Activated CD8-positive, alpha-beta T cell treated with anti-CD3 and anti-CD28 coated beads for 36 hours (primary cell): ENCODE measurements around the gene DBF4. TPM values are rescaled to one million over a fixed set of nuclear protein-coding genes. Genes with fewer than 3 reads are reported as not detected.
"Not testable (repeated sequence)": the region's sequence is repeated elsewhere in the genome, so short reads cannot be mapped to it uniquely, and the experiment has no call there.

ENCODE experiments used
- ATAC-seq: fragments of 200-7000 bp; cut with Tn5 transposase; one replicate; pipeline ENCODE4 v1.10.0; 2021; ENCODE audit warnings: mild to moderate bottlenecking, moderate library complexity
- CTCF ChIA-PET: fragments of 350-600 bp; sonication (Branson Sonifier 250); formaldehyde crosslinking; loops from one replicate; lab custom pipeline; 2021; ENCODE audit warnings: antibody characterized with exemption; lab: Charles Lee
- POLR2A ChIA-PET: fragments of 350-600 bp; sonication (Branson Sonifier 250); formaldehyde crosslinking; loops from one replicate; lab custom pipeline; 2021; ENCODE audit warnings: antibody characterized with exemption; lab: Charles Lee
- DNase-seq: peaks from one replicate; pipeline ENCODE4 v3.0.0-alpha.2; 2020
- H3K27ac Mint-ChIP-seq: one replicate; pipeline ENCODE4 v1.8.0; 2021; ENCODE audit warnings: mild to moderate bottlenecking, mixed read lengths
- H3K27me3 Mint-ChIP-seq: one replicate; pipeline ENCODE4 v1.8.0; 2021; ENCODE audit warnings: mixed read lengths
- H3K36me3 Mint-ChIP-seq: one replicate; pipeline ENCODE4 v1.8.0; 2021; ENCODE audit warnings: low read depth, mixed read lengths
- H3K4me1 Mint-ChIP-seq: one replicate; pipeline ENCODE4 v1.8.0; 2021; ENCODE audit warnings: low read depth, mixed read lengths
- H3K4me3 Mint-ChIP-seq: one replicate; pipeline ENCODE4 v1.8.0; 2021; ENCODE audit warnings: mild to moderate bottlenecking, moderate library complexity, mixed read lengths
- H3K9me3 Mint-ChIP-seq: one replicate; pipeline ENCODE4 v1.8.0; 2021; ENCODE audit warnings: mixed read lengths
- intact Hi-C: fragments of 100-400 bp; cut with micrococcal nuclease; formaldehyde crosslinking; loops from one replicate; pipeline ENCODE4 v1.10.0; 2022
- total RNA-seq, 2 experiments: library from RNA; stranded (reverse); gene quantifications; one replicate each; pipeline ENCODE4 v1.2.3, GENCODE V29; 2021
- TF ChIP-seq, protein P1 (sequence below): fragments of 200-600 bp; IDR thresholded peaks from one replicate; pipeline ENCODE4 v1.8.0; 2022; ENCODE audit warnings: antibody characterized with exemption, mild to moderate bottlenecking

The DBF4 gene, protein sequence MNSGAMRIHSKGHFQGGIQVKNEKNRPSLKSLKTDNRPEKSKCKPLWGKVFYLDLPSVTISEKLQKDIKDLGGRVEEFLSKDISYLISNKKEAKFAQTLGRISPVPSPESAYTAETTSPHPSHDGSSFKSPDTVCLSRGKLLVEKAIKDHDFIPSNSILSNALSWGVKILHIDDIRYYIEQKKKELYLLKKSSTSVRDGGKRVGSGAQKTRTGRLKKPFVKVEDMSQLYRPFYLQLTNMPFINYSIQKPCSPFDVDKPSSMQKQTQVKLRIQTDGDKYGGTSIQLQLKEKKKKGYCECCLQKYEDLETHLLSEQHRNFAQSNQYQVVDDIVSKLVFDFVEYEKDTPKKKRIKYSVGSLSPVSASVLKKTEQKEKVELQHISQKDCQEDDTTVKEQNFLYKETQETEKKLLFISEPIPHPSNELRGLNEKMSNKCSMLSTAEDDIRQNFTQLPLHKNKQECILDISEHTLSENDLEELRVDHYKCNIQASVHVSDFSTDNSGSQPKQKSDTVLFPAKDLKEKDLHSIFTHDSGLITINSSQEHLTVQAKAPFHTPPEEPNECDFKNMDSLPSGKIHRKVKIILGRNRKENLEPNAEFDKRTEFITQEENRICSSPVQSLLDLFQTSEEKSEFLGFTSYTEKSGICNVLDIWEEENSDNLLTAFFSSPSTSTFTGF
- total RNA-seq: 10 to 100 TPM; 77.6 to 78.7 TPM

DNA sequence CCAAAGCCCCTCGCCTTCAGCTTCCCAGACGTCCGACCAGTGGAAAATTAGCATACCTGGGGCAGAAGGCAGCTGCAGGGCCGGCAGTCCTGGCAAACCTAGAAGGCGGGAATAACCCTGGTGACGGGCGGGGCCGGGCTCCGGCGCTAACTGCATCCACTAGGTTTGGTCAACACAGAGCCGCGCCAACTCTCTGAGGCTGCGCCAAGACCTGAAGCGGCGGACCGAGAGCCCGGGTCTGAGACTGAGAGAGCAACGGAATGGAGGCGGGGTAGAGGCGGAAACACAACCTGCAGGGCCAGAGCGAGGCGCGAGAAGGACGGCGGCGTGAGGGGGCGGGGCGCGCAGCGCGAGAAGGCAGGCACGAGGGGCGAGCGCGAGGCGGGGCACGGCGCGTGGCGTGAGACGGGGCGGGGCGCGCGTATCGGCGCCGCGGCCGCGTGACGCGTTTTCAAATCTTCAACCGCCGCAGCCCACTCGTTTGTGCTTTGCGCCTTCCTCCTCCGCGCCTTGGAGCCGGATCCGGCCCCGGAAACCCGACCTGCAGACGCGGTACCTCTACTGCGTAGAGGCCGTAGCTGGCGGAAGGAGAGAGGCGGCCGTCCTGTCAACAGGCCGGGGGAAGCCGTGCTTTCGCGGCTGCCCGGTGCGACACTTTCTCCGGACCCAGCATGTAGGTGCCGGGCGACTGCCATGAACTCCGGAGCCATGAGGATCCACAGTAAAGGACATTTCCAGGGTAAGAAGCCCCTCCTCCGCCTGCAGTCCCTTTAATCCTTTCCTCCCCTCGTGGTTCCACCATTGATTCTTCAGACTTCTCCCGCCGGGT lies at the start of gene DBF4, which contains the start of gene SLC25A40:
DBF4 (plus strand) TSS at position 454 of the 829 bp plus-strand sequence; CDS start at position 694, 240 bp downstream.
SLC25A40 (minus strand) TSS at position 321 of the 829 bp plus-strand sequence. CDS start 17,633 bp downstream, outside the sequence.
- CTCF ChIA-PET: interaction anchor here (1.0 kb wide), 1 partner anchor 10 kb away, joined by 3 read pairs; no protein-coding TSS in a partner anchor
- Mint-ChIP-seq H3K4me3 (peak within 1 kb of the TSS; percentile 78), H3K36me3 (peaks cover 55% of the 10 kb centered on the region), H3K27me3 (no peaks in the 10 kb centered on the region), H3K9me3 (peaks cover 10% of the 10 kb centered on the region), H3K27ac (peak within 1 kb of the TSS; percentile 96), H3K4me1 (peaks cover 51% of the 10 kb centered on the region)
- POLR2A ChIA-PET: interaction anchor here (0.6 to 1.4 kb wide), 4 partner anchors 10 to 489 kb away, joined by 3 to 4 read pairs (median 4); partner anchors contain the start of gene ABCB4
- TF ChIP-seq, protein P1, sequence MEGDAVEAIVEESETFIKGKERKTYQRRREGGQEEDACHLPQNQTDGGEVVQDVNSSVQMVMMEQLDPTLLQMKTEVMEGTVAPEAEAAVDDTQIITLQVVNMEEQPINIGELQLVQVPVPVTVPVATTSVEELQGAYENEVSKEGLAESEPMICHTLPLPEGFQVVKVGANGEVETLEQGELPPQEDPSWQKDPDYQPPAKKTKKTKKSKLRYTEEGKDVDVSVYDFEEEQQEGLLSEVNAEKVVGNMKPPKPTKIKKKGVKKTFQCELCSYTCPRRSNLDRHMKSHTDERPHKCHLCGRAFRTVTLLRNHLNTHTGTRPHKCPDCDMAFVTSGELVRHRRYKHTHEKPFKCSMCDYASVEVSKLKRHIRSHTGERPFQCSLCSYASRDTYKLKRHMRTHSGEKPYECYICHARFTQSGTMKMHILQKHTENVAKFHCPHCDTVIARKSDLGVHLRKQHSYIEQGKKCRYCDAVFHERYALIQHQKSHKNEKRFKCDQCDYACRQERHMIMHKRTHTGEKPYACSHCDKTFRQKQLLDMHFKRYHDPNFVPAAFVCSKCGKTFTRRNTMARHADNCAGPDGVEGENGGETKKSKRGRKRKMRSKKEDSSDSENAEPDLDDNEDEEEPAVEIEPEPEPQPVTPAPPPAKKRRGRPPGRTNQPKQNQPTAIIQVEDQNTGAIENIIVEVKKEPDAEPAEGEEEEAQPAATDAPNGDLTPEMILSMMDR: no peak
- peak; percentile 94 for ATAC-seq
- peak; percentile 96 for DNase-seq
- intact Hi-C loops: loop anchor here (5.0 kb wide), 1 partner anchor 341 kb away; no protein-coding TSS in a partner anchor

DNA sequence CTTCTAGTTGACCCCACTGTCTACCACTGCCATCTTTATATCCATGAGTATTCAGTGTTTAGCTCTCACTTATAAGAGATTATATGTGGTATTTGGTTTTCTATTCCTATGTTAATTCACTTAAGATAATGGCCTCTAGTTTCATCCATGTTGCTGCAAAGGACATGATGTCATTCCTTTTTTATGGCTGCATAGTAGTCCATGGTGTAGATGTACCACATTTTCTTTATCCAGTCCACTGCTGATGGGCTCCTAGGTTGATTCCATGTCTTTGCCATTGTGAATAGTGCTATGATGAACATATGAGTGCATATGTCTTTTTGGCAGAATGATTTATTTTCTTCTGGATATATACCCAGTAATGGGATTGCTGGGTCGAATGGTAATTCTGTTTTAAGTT lies 47.9 kb upstream of the DBF4 start:
- H3K36me3 Mint-ChIP-seq: peaks cover 21% of the 10 kb centered on the region
- H3K9me3 Mint-ChIP-seq: peaks cover 29% of the 10 kb centered on the region
- H3K27me3 Mint-ChIP-seq, H3K4me3 Mint-ChIP-seq, CTCF ChIA-PET, ATAC-seq, H3K27ac Mint-ChIP-seq, POLR2A ChIA-PET, intact Hi-C loops, H3K4me1 Mint-ChIP-seq, DNase-seq: not testable (repeated sequence)

DNA sequence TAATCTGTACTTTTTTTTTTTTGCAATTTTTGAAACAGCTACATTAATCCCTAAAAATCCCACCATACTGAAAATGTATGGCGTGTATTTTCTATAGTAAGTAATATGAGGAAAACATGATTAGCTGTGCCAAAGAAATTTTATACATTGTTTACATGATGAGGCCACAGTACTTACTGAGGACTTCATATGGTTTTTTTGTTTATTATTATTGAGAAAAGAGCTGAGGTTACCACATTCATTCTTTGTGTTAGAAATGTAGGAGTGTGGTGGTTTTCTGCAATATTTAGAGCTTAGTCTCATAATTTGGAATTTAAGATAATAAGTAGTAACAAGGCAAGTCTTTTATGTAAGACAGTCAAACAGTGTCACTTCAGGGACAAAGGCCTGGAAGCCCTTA lies 45.2 kb upstream of the DBF4 start:
- ATAC-seq (no peak), DNase-seq (no peak)
- Mint-ChIP-seq H3K27ac (no peak overlapping the region), H3K4me1 (no peaks in the 10 kb centered on the region), H3K9me3 (peaks cover 14% of the 10 kb centered on the region), H3K27me3 (no peaks in the 10 kb centered on the region), H3K4me3 (no peak overlapping the region), H3K36me3 (peaks cover 20% of the 10 kb centered on the region)
- TF ChIP-seq, protein P1: no peak
- intact Hi-C loops: no loop called here
- ChIA-PET POLR2A (no interaction called here), CTCF (no interaction called here)

DNA sequence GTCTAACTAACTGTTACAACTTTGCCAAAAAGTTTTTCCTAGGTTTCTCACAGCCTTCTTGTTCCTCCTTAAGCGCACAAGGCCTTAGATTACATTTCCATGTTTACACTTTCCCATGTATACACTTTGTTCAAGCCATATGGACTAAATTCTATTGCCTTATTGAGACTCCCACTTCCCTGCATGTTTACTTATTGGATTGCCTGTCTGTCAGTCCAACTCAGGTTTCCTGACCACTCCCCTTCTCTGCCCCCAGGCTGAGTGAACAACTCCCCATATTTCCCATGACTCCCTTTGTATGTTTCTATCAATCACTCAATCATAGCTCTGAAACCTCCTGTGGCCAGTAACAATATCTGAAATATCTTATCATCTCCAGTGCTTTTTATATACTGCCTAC lies 43.2 kb upstream of the DBF4 start:
- no peak for ATAC-seq
- H3K27me3 Mint-ChIP-seq: no peaks in the 10 kb centered on the region
- peaks cover 17% of the 10 kb centered on the region for H3K36me3 Mint-ChIP-seq
- no peak overlapping the region for H3K27ac Mint-ChIP-seq
- ChIA-PET POLR2A (no interaction called here), CTCF (no interaction called here)
- intact Hi-C loops: no loop called here
- peaks cover 9% of the 10 kb centered on the region for H3K9me3 Mint-ChIP-seq
- TF ChIP-seq, protein P1: no peak
- no peak overlapping the region for H3K4me3 Mint-ChIP-seq
- DNase-seq: no peak
- no peaks in the 10 kb centered on the region for H3K4me1 Mint-ChIP-seq

DNA sequence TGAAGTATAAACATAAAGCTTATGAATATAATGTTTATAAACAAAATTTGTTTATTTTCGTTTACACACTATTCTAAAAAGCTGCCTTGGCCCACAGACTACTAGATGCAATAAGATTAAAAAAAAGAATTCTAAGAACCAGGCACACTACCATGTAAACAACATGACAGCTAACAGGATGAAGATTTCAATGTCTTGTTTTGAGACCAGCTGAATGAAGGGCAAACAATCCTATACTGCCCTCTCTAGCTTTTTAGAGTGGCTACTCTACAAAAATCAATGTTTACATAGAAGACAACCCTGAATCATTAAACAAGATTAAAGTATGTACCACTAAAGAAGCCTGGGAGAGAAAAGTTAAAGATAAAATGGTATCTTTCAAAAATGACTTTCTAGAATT lies 38.7 kb upstream of the DBF4 start:
- no peaks in the 10 kb centered on the region for H3K9me3 Mint-ChIP-seq
- H3K36me3 Mint-ChIP-seq: peaks cover 8% of the 10 kb centered on the region
- TF ChIP-seq, protein P1: no peak
- DNase-seq: no peak
- ATAC-seq: no peak
- no peak overlapping the region for H3K27ac Mint-ChIP-seq
- no peaks in the 10 kb centered on the region for H3K4me1 Mint-ChIP-seq
- POLR2A ChIA-PET: interaction anchor here (1.1 kb wide), 1 partner anchor 33 kb away, joined by 3 read pairs; no protein-coding TSS in a partner anchor
- intact Hi-C loops: no loop called here
- CTCF ChIA-PET: interaction anchor here (0.8 to 1.4 kb wide), 3 partner anchors 40 to 49 kb away, joined by 3 read pairs; no protein-coding TSS in a partner anchor
- no peaks in the 10 kb centered on the region for H3K27me3 Mint-ChIP-seq
- H3K4me3 Mint-ChIP-seq: no peak overlapping the region
